ENCODE measurements around the gene THSD7A. TPM values are rescaled to one million over a fixed set of nuclear protein-coding genes. Genes with fewer than 3 reads are reported as not detected.

Gene THSD7A
- total and polyA plus RNA-seq, 2 of the 8 experiments (the other 6 are each of a cell fraction or from before 2014, with no cell fraction given), result 0.44 to 1.2 TPM

DNA sequence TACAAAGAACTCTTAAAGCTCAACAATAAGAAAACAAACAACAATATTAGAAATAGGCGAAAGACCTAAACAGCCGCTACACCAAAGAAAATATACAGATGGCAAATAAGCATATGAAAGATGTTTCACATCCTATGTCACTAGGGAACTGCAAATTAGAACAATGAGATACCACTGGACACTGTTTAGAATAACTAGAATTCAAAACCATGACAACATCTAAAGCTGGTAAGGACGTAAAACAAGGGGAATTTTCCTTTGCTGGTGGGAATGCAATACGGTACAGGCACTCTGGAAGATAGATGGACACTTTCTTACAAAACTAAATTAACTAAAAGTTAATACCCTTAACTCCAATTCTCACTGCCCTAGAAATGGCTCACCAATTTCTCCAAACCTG is 44.5 kb downstream of the THSD7A start:
- Histone ChIP-seq H3K14ac (ENCODE audit: insufficient read length) (no peak overlapping the region), H3K23me2 (ENCODE audit: low read depth, low read length) (no peaks in the 10 kb centered on the region; the same call in 1 of the 2 replicates), H2BK5ac (ENCODE audit: low read depth, low read length) (no peak overlapping the region), H3K9me3 (ENCODE audit: insufficient read depth in 2 of 2, low read depth in 1 of 2, low read length in 1 of 2) (no peaks in the 10 kb centered on the region), H2BK15ac (ENCODE audit: low read length) (no peak overlapping the region), H3K23ac (ENCODE audit: insufficient read length) (no peak overlapping the region), H4K8ac (ENCODE audit: extremely low read depth, insufficient read depth, low read length) (no peak overlapping the region), H3K27ac (ENCODE audit: low read depth, low read length) (no peak overlapping the region), H3K4ac (replicated peaks; ENCODE audit: insufficient read length, low read depth, low read length) (no peak overlapping the region), H3K4me1 (replicated peaks in 1 of 4; ENCODE audit: control insufficient read depth in 3 of 4, insufficient read depth in 4 of 4, low read length in 3 of 4) (peaks cover 0 to 3% (median 0%) of the 10 kb centered on the region in 4 experiments; a peak in 1 of 7 replicates), H4K5ac (ENCODE audit: insufficient read length, low read depth, low read length) (no peak overlapping the region), H3K56ac (replicated peaks; ENCODE audit: insufficient read length, low read depth, low read length) (no peak overlapping the region), H2BK120ac (replicated peaks; ENCODE audit: low read depth, low read length) (no peak overlapping the region), H4K91ac (replicated peaks; ENCODE audit: insufficient read length, low read length) (no peak overlapping the region), H3K79me1 (ENCODE audit: low read depth, low read length) (no peaks in the 10 kb centered on the region), H2BK20ac (ENCODE audit: low read length) (no peak overlapping the region), H3K9ac (replicated peaks in 1 of 4; ENCODE audit: extremely low read depth in 1 of 4, low read depth in 3 of 4, low read length in 3 of 4) (no peak overlapping the region), H4K20me1 (replicated peaks in 1 of 2; ENCODE audit: control insufficient read depth in 1 of 2, insufficient read depth in 2 of 2, low read length in 2 of 2) (no peaks in the 10 kb centered on the region), H2AK5ac (ENCODE audit: low read depth, low read length) (no peak overlapping the region), H2BK12ac (ENCODE audit: low read depth, low read length) (no peak overlapping the region), H2AFZ (ENCODE audit: low read length) (no peak overlapping the region), H3K36me3 (ENCODE audit: control insufficient read depth in 2 of 4, insufficient read depth in 4 of 4, low read length in 3 of 4) (no peaks in the 10 kb centered on the region), H3K4me2 (ENCODE audit: insufficient read depth in 1 of 2, low read depth in 2 of 2, low read length in 2 of 2) (no peak overlapping the region), H3K4me3 (ENCODE audit: extremely low read depth in 1 of 4, insufficient read depth in 2 of 4, low read depth in 3 of 4, low read length in 4 of 4) (no peak overlapping the region), H3K79me2 (ENCODE audit: control insufficient read depth in 1 of 2, insufficient read depth in 2 of 2, low read length in 2 of 2) (no peaks in the 10 kb centered on the region), H3K18ac (ENCODE audit: extremely low read depth, low read length) (no peak overlapping the region), H3K27me3 (replicated peaks in 1 of 4; ENCODE audit: control insufficient read depth in 3 of 4, extremely low read depth in 1 of 4, insufficient read depth in 3 of 4, low read length in 3 of 4) (peaks cover 0 to 2% (median 0%) of the 10 kb centered on the region in 4 experiments; a peak in 1 of 7 replicates)
- ChIA-PET POLR2A (ENCODE audit: partially characterized antibody) (no interaction called here), CTCF (ENCODE audit: partially characterized antibody) (no interaction called here)
- no peak for FAIRE-seq
- 79% methylated on average over 4 of the region's 4 CpGs; no CpG with 5 or more reads in 1 of the 2 experiments for WGBS, 2 experiments (ENCODE audit: extremely low coverage in 1 of 2, insufficient coverage in 1 of 2, insufficient read length in 1 of 2, insufficient replicate concordance in 2 of 2, low coverage in 1 of 2, low lambda C conversion rate in 2 of 2, missing lambda C conversion rate in 1 of 2)
- DNase-seq (ENCODE audit: low read depth in 1 of 2, low spot score in 2 of 2), result no peak
- TF ChIP-seq RNF2 (IDR thresholded peaks at IDR 0.05; ENCODE audit: borderline replicate concordance, low read depth, low read length, missing control alignments, poor library complexity, severe bottlenecking), result no peak
- TF ChIP-seq SIN3A (conservative IDR thresholded peaks at IDR 0.05 in 1 of 2, IDR thresholded peaks at IDR 0.05 in 1 of 2; ENCODE audit: low read depth in 1 of 2, low read length in 2 of 2), result no peak
- no peak for TF ChIP-seq RXRA (IDR thresholded peaks at IDR 0.05; ENCODE audit: insufficient read depth, low read depth, low read length)
- no peak for TF ChIP-seq KDM4A (IDR thresholded peaks at IDR 0.05; ENCODE audit: low read depth, low read length, severe bottlenecking)
- no peak for TF ChIP-seq BCL11A (IDR thresholded peaks at IDR 0.05; ENCODE audit: low read depth in 2 of 2, low read length in 2 of 2)
- TF ChIP-seq JUND (IDR thresholded peaks at IDR 0.05; ENCODE audit: low read length), result no peak
- no peak for TF ChIP-seq BRCA1 (IDR thresholded peaks at IDR 0.05; ENCODE audit: low read depth, low read length)
- no peak for TF ChIP-seq SP2 (IDR thresholded peaks at IDR 0.05; ENCODE audit: low read length)
- TF ChIP-seq KDM5A (IDR thresholded peaks at IDR 0.05; ENCODE audit: low read length), result no peak
- TF ChIP-seq, protein P1, sequence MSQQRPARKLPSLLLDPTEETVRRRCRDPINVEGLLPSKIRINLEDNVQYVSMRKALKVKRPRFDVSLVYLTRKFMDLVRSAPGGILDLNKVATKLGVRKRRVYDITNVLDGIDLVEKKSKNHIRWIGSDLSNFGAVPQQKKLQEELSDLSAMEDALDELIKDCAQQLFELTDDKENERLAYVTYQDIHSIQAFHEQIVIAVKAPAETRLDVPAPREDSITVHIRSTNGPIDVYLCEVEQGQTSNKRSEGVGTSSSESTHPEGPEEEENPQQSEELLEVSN (IDR thresholded peaks at IDR 0.05), result no peak
- no peak for TF ChIP-seq RFX5 (IDR thresholded peaks at IDR 0.05; ENCODE audit: borderline replicate concordance, low read depth, low read length)
- no peak for TF ChIP-seq RAD21 (IDR thresholded peaks at IDR 0.05 in 1 of 2, conservative IDR thresholded peaks at IDR 0.05 in 1 of 2; ENCODE audit: low read depth in 2 of 2, low read length in 2 of 2)
- no peak for TF ChIP-seq TAF7 (optimal IDR thresholded peaks at IDR 0.05; ENCODE audit: borderline replicate concordance, low read depth, low read length)

Measured in H1 (cell line).